ENCODE data around the gene APOB. TPM values are rescaled to one million over a fixed set of nuclear protein-coding genes. Genes with fewer than 3 reads are reported as not detected.
A peak's percentile ranks its signal among the peaks of the same experiment; 100 is the strongest.

Gene APOB
- total and polyA plus RNA-seq, 2 of the 13 experiments (the other 11 are each of a cell fraction or from before 2014, with no cell fraction given), result 1,569 to 2,515 TPM

DNA sequence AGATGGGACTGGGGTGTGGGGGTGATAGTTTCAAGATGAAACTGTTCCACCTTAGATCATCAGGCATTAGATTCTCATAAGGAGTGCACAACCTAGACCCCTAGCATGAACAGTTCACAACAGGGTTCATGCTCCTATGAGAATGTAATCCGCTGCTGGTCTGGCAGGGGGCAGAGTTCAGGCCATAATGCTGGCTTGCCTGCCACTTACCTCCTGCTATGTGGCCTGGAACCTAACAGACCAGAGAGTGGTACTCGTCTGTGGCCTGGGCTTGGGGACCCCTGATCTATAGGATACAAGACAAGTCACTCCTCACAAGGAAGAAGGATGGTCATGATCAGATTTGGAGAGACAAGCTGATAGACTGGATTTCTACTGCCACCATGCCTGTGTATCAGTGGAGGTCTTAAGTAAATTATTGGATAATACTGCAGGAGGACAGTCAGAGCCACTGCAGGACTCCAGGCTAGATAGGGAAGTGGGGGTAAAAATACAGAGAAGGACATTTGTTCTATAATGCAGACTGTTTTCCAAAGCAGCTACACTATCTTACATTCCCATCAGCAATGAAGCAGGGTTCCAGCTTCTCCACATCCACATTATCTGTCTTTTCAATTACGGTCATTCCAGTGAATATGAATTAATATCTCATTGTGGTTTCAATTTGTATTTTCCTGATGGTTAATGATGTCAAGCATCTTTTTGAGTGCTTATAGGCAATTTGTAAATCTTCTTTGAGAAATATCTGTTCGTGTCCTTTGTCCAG is 28.8 kb upstream of the APOB start (continued):
- TF ChIP-seq RBM39 (IDR thresholded peaks at IDR 0.05; ENCODE audit: low read depth, low read length, poor library complexity, severe bottlenecking) (no peak), PRMT3 (CRISPR knock-in tag; IDR thresholded peaks at IDR 0.05; ENCODE audit: borderline replicate concordance, low read depth) (no peak), ZNF350 (CRISPR knock-in tag; IDR thresholded peaks at IDR 0.05; ENCODE audit: borderline replicate concordance, low read depth) (peak; percentile 60; the same call in 1 of the 2 replicates), ZFAT (CRISPR knock-in tag; conservative IDR thresholded peaks at IDR 0.05) (no peak), ZNF343 (CRISPR knock-in tag; IDR thresholded peaks at IDR 0.05) (no peak), HNRNPLL (IDR thresholded peaks at IDR 0.05; ENCODE audit: low read depth, low read length, poor library complexity, severe bottlenecking) (no peak), ZBTB3 (CRISPR knock-in tag; IDR thresholded peaks at IDR 0.05; ENCODE audit: borderline replicate concordance, low read depth) (no peak), ZNF572 (CRISPR knock-in tag; IDR thresholded peaks at IDR 0.05) (no peak), ZEB1 (IDR thresholded peaks at IDR 0.05; ENCODE audit: insufficient replicate concordance, low read depth) (no peak), ZFP36 (IDR thresholded peaks at IDR 0.05; ENCODE audit: borderline replicate concordance, low read depth, low read length, partially characterized antibody) (no peak), ZNF557 (CRISPR knock-in tag; IDR thresholded peaks at IDR 0.05) (no peak), SP1 (IDR thresholded peaks at IDR 0.05) (no peak), SP1 (CRISPR knock-in tag; IDR thresholded peaks at IDR 0.05) (no peak), KLF13 (CRISPR knock-in tag; IDR thresholded peaks at IDR 0.05) (0 out of 2 replicates have a peak, but pooled peaks have one; percentile 51), EZH2 (conservative IDR thresholded peaks at IDR 0.05; ENCODE audit: low read depth, low read length) (no peak), FOSL2 (CRISPR knock-in tag; IDR thresholded peaks at IDR 0.05) (0 out of 2 replicates have a peak, but pooled peaks have one; percentile 21), SMC3 (IDR thresholded peaks at IDR 0.05; ENCODE audit: low read length) (peak; percentile 71; the same call in 1 of the 2 replicates)
- TF ChIP-seq, protein P1, sequence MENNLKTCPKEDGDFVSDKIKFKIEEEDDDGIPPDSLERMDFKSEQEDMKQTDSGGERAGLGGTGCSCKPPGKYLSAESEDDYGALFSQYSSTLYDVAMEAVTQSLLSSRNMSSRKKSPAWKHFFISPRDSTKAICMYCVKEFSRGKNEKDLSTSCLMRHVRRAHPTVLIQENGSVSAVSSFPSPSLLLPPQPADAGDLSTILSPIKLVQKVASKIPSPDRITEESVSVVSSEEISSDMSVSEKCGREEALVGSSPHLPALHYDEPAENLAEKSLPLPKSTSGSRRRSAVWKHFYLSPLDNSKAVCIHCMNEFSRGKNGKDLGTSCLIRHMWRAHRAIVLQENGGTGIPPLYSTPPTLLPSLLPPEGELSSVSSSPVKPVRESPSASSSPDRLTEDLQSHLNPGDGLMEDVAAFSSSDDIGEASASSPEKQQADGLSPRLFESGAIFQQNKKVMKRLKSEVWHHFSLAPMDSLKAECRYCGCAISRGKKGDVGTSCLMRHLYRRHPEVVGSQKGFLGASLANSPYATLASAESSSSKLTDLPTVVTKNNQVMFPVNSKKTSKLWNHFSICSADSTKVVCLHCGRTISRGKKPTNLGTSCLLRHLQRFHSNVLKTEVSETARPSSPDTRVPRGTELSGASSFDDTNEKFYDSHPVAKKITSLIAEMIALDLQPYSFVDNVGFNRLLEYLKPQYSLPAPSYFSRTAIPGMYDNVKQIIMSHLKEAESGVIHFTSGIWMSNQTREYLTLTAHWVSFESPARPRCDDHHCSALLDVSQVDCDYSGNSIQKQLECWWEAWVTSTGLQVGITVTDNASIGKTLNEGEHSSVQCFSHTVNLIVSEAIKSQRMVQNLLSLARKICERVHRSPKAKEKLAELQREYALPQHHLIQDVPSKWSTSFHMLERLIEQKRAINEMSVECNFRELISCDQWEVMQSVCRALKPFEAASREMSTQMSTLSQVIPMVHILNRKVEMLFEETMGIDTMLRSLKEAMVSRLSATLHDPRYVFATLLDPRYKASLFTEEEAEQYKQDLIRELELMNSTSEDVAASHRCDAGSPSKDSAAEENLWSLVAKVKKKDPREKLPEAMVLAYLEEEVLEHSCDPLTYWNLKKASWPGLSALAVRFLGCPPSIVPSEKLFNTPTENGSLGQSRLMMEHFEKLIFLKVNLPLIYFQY (CRISPR knock-in tag; IDR thresholded peaks at IDR 0.05; ENCODE audit: borderline replicate concordance), result no peak
- TF ChIP-seq, protein P2, sequence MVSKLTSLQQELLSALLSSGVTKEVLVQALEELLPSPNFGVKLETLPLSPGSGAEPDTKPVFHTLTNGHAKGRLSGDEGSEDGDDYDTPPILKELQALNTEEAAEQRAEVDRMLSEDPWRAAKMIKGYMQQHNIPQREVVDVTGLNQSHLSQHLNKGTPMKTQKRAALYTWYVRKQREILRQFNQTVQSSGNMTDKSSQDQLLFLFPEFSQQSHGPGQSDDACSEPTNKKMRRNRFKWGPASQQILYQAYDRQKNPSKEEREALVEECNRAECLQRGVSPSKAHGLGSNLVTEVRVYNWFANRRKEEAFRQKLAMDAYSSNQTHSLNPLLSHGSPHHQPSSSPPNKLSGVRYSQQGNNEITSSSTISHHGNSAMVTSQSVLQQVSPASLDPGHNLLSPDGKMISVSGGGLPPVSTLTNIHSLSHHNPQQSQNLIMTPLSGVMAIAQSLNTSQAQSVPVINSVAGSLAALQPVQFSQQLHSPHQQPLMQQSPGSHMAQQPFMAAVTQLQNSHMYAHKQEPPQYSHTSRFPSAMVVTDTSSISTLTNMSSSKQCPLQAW (CRISPR knock-in tag; IDR thresholded peaks at IDR 0.05), result no peak; the same call in 1 of the 2 replicates
- TF ChIP-seq, protein P3, sequence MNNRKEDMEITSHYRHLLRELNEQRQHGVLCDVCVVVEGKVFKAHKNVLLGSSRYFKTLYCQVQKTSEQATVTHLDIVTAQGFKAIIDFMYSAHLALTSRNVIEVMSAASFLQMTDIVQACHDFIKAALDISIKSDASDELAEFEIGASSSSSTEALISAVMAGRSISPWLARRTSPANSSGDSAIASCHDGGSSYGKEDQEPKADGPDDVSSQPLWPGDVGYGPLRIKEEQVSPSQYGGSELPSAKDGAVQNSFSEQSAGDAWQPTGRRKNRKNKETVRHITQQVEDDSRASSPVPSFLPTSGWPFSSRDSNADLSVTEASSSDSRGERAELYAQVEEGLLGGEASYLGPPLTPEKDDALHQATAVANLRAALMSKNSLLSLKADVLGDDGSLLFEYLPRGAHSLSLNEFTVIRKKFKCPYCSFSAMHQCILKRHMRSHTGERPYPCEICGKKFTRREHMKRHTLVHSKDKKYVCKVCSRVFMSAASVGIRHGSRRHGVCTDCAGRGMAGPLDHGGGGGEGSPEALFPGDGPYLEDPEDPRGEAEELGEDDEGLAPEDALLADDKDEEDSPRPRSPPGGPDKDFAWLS (CRISPR knock-in tag; IDR thresholded peaks at IDR 0.05; ENCODE audit: borderline replicate concordance), result no peak
- TF ChIP-seq, protein P4, sequence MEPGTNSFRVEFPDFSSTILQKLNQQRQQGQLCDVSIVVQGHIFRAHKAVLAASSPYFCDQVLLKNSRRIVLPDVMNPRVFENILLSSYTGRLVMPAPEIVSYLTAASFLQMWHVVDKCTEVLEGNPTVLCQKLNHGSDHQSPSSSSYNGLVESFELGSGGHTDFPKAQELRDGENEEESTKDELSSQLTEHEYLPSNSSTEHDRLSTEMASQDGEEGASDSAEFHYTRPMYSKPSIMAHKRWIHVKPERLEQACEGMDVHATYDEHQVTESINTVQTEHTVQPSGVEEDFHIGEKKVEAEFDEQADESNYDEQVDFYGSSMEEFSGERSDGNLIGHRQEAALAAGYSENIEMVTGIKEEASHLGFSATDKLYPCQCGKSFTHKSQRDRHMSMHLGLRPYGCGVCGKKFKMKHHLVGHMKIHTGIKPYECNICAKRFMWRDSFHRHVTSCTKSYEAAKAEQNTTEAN (CRISPR knock-in tag; conservative IDR thresholded peaks at IDR 0.05), result no peak

All from HepG2 (cell line).